GM12873 (cell line): Measurements from ENCODE around the gene CRP.

Experiments used
- TF ChIP-seq, protein P1 (sequence below): IDR thresholded peaks from 2 replicates; pipeline ENCODE4 v1.5.1; 2012; ENCODE audit warnings: low read depth, mild to moderate bottlenecking, moderate library complexity, low read length, control low read depth; ENCODE audit not compliant: insufficient read depth; ENCODE audit errors: missing control alignments

Gene CRP

DNA sequence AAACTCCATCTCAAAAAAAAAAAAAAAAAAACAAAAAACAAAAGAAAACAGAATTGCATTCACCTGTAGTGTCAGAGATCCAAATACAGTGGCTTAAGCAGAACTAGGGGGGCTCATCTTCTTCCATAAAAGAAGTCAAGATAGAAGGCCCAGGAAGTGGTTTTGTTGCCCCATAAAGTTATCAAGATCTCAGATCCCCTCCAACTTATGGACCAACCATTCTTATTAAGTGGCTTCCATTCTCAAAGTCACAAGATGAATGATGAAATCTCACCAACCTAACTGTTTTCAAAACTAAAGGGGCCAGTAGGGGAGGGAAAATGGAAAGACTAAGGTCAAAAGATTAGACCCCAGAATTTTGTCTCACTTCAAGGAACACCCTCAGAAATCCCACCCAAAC is 36.2 kb upstream of the CRP start:
- TF ChIP-seq, protein P1, sequence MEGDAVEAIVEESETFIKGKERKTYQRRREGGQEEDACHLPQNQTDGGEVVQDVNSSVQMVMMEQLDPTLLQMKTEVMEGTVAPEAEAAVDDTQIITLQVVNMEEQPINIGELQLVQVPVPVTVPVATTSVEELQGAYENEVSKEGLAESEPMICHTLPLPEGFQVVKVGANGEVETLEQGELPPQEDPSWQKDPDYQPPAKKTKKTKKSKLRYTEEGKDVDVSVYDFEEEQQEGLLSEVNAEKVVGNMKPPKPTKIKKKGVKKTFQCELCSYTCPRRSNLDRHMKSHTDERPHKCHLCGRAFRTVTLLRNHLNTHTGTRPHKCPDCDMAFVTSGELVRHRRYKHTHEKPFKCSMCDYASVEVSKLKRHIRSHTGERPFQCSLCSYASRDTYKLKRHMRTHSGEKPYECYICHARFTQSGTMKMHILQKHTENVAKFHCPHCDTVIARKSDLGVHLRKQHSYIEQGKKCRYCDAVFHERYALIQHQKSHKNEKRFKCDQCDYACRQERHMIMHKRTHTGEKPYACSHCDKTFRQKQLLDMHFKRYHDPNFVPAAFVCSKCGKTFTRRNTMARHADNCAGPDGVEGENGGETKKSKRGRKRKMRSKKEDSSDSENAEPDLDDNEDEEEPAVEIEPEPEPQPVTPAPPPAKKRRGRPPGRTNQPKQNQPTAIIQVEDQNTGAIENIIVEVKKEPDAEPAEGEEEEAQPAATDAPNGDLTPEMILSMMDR, result no peak

DNA sequence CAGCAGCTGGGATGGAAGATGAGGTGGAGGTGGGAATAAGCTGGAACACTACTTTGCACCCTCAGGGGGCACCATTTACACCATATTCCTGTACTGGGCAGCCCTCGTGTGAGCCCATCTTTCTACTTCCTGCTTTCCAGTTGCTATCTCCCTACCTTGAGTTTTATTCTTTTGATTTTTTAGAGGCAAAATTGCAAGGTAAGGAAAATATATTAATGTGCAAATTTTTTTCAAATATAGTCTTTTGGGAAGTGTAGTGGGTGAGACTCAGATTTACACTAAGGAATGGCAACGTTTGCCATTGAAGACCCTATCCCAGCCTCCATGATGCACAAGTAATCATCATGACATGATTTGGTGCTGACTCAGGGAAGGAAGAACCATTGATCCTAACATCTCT is 35.2 kb upstream of the CRP start:
- TF ChIP-seq, protein P1, result no peak

DNA sequence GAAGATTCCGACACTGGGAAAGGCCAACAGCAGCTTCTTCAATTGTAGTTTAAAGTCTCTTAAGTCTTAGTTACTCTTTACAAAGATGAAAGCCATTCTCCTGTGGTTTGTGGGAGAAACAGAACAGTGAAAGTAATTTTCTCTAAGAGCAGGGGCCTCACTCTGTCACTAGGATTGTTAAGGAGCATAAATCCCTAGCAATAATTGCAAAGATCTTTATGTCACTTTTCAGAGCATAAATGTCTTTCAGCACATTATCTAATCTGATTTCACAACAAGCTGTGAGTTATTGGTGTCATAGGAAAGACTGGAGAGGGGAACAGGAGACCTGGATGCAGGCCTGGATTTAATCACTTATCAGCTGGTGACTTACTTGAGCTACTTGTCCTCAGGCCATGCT is 34.0 kb upstream of the CRP start:
- TF ChIP-seq, protein P1, result no peak

DNA sequence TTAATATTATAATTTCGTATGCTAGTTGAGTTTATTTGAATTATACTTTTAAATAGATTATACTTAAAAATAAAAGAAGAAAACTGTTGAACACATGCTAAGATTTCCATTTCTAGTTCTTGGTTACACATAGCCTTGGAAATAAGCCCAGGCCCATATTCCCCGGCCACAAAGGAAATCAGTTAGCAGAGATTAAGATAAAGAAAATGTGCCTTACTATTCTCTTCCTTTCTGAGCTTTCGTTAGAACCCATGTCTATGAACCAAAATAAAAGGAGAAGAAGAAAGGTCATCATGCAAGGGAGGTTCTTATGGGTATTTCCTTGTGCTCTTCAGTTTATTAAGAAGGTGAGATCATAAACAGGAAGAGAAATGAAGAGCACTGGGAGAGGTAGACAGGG is 32.3 kb upstream of the CRP start:
- TF ChIP-seq, protein P1, result no peak

DNA sequence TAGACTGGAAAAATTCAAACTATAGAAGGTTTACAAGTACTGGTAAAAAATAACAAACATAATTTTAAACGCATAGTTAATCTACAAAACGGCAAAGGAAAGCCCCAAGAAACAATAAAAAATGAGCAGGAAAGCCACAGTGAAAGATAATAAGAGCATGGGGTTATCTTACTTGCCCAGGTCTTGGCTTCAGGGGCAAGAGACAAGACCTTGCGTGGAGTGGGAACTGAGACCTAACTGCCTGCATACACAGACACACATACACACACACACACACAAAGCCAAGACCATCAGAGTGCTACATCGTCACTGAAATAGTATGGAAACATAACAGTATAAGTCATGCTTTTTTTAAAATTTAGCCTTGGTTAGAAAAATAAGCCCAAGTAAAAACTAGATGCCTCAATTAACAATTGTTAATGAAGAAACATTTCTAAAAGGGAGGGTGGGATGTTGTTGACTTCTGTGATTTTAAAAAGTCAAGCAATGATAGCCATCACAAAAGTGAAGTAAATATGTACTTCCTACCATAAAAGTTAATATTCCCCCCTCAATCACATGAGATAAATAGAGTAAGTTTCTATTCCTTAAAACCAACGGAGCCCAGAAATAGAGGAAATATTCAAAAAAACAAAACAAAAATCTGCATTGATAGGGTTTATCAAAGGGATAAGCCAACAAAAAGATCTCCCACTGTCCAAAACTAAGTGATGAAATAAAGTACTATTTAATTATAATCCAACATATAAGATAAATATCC is 29.4 kb upstream of the CRP start:
- TF ChIP-seq, protein P1, result no peak

DNA sequence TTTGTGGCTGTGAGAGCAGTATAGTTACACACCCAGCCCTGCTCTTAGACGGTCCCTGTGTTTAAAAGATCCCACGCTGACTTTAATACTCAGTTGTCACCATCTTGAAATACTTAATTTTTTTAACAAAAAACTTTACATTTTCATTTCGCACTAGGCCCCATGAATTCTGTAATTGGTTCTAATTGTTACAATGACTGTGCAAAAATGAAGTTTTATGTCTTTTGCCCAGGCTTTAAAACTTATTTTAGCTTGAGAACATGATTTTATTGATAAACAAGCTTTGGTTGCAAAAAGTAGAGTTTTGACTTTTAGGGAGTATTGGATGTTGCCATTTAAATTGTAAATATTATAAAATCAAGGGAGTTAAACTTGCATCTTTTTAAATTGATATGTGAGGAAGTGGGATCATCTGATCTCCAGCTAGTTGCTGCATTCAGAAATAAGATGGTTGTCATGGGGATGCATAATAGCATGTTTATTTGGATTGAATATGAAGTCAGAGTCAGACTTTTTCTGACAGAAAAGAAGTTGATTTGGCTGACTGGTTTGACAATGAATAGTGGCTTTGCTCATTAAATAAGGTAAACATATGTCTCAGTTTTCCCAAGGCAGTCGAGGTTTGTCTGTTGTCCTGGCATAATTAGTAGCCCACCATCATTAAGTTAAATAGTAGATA is 23.0 kb upstream of the CRP start:
- TF ChIP-seq, protein P1, result no peak

DNA sequence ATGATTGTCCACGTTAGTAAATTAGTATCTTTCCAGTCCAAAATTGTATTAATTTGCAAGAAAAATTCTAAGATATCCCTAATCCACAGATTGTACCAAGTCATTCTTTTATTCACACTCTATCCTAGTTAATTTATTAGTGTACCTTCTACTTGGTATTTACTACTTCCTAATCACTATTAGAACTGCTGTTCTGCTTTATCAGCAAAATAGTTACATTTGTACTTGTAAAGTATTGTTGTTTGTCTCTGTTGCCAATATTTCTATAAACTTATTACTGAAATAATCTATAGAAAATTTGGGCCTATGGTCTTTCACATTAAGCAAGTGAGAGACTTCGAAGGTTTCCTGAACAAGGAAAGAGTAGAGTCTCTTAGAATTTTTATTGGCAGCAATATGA is 5.6 kb upstream of the CRP start:
- TF ChIP-seq, protein P1, result no peak
